ENCODE measurements around the gene RNPEPL1. TPM values are rescaled to one million over a fixed set of nuclear protein-coding genes. Genes with fewer than 3 reads are reported as not detected.

The RNPEPL1 gene
- total and polyA plus RNA-seq, 10 of the 15 experiments (the other 5 are each of a cell fraction or from before 2014, with no cell fraction given), result 0.24 to 49.5 (median 6.8) TPM

- TF ChIP-seq TCF7 (IDR thresholded peaks at IDR 0.05; ENCODE audit: borderline replicate concordance), result no peak
- TF ChIP-seq SIN3A (IDR thresholded peaks at IDR 0.05; ENCODE audit: low read depth, low read length), result no peak
- no peak for TF ChIP-seq RELA (IDR thresholded peaks at IDR 0.05; ENCODE audit: borderline replicate concordance, partially characterized antibody)
- Histone ChIP-seq H3K79me2 (ENCODE audit: control insufficient read depth, insufficient read depth, low read length) (no peaks in the 10 kb centered on the region), H3K4me3 (no peak overlapping the region), H3K27ac (ENCODE audit: control insufficient read depth, insufficient read depth) (no peak overlapping the region), H4K20me1 (ENCODE audit: control insufficient read depth, insufficient read depth) (no peaks in the 10 kb centered on the region), H3K4me1 (ENCODE audit: control insufficient read depth, insufficient read depth, low read length) (no peaks in the 10 kb centered on the region), H3K4me2 (ENCODE audit: control insufficient read depth, insufficient read depth) (no peak overlapping the region), H3K27me3 (replicated peaks in 1 of 2; ENCODE audit: control insufficient read depth in 2 of 2, insufficient read depth in 2 of 2, low read length in 1 of 2) (no peaks in the 10 kb centered on the region), H3K9me3 (replicated peaks; ENCODE audit: control insufficient read depth, insufficient read depth, low read length) (peaks cover 4% of the 10 kb centered on the region; the same call in 2 of the 3 replicates), H2AFZ (ENCODE audit: control insufficient read depth, low read depth, low read length) (no peak overlapping the region), H3K36me3 (ENCODE audit: control insufficient read depth in 2 of 2, insufficient read depth in 2 of 2, low read length in 1 of 2) (peaks cover 0 to 5% of the 10 kb centered on the region in 2 experiments; a peak in 2 of 4 replicates), H3K9ac (ENCODE audit: control insufficient read depth, insufficient read depth, low read length) (no peak overlapping the region)
- ChIA-PET RAD21 (ENCODE audit: unreplicated experiment) (no interaction called here), CTCF (no interaction called here), SMC1A (ENCODE audit: uncharacterized antibody, unreplicated experiment) (no interaction called here), POLR2A (no interaction called here)
- FAIRE-seq (no peak), DNase-seq (ENCODE audit: low read depth, low spot score) (no peak), ATAC-seq (no peak)
- in situ Hi-C loops (cut with MboI) (no loop called here), intact Hi-C loops (cut with micrococcal nuclease; ENCODE audit: unreplicated experiment) (no loop called here)
- BruUV-seq (replicated peaks), result no TSS peak
Measured at GRCh38 chr2:240539906-240540305, 28.4 kb upstream of the RNPEPL1 start.

GRCh38 chr2:240551288-240551687 lies 17.0 kb upstream of the RNPEPL1 start:
- WGBS (ENCODE audit: insufficient coverage, insufficient replicate concordance, low lambda C conversion rate, missing lambda C conversion rate), result 99% methylated on average over 4 of the region's 4 CpGs
- intact Hi-C loops (cut with micrococcal nuclease; ENCODE audit: unreplicated experiment), result no loop called here
- ChIA-PET SMC1A (ENCODE audit: uncharacterized antibody, unreplicated experiment) (interaction anchor here (0.6 to 2.3 kb wide), 7 partner anchors 12 to 104 kb away, joined by 3 to 12 read pairs (median 3); no protein-coding TSS in a partner anchor), POLR2A (interaction anchor here (0.8 to 1.7 kb wide), 3 partner anchors 13 to 34 kb away, joined by 3 to 7 read pairs (median 4); no protein-coding TSS in a partner anchor), CTCF (interaction anchor here (1.0 to 1.9 kb wide), 4 partner anchors 9 to 37 kb away, joined by 3 to 6 read pairs (median 4); partner anchors contain the start of gene DUSP28), RAD21 (ENCODE audit: unreplicated experiment) (interaction anchor here (1.7 to 2.2 kb wide), 2 partner anchors 14 to 37 kb away, joined by 5 to 17 read pairs; no protein-coding TSS in a partner anchor)
- H3K4me3 ChIP-seq, result no peak overlapping the region
- 0 out of 2 replicates have a peak overlapping the region, but pooled peaks have one; percentile 13 for H3K4me2 ChIP-seq (ENCODE audit: control insufficient read depth, insufficient read depth)
- H3K27ac ChIP-seq (ENCODE audit: control insufficient read depth, insufficient read depth), result peak overlapping the region; percentile 46
- no peak for FAIRE-seq
- no peaks in the 10 kb centered on the region; the same call in 2 of the 3 replicates for H3K9me3 ChIP-seq (replicated peaks; ENCODE audit: control insufficient read depth, insufficient read depth, low read length)
- peaks cover 15% of the 10 kb centered on the region; the same call in 1 of the 2 replicates for H3K4me1 ChIP-seq (ENCODE audit: control insufficient read depth, insufficient read depth, low read length)
- TF ChIP-seq MEF2B (IDR thresholded peaks at IDR 0.05; ENCODE audit: partially characterized antibody, poor library complexity, severe bottlenecking), result no peak
- TF ChIP-seq, protein P1, sequence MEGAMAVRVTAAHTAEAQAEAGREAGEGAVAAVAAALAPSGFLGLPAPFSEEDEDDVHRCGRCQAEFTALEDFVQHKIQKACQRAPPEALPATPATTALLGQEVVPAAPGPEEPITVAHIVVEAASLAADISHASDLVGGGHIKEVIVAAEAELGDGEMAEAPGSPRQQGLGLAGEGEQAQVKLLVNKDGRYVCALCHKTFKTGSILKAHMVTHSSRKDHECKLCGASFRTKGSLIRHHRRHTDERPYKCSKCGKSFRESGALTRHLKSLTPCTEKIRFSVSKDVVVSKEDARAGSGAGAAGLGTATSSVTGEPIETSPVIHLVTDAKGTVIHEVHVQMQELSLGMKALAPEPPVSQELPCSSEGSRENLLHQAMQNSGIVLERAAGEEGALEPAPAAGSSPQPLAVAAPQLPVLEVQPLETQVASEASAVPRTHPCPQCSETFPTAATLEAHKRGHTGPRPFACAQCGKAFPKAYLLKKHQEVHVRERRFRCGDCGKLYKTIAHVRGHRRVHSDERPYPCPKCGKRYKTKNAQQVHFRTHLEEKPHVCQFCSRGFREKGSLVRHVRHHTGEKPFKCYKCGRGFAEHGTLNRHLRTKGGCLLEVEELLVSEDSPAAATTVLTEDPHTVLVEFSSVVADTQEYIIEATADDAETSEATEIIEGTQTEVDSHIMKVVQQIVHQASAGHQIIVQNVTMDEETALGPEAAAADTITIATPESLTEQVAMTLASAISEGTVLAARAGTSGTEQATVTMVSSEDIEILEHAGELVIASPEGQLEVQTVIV (IDR thresholded peaks at IDR 0.05; ENCODE audit: borderline replicate concordance, partially characterized antibody), result no peak
- H3K36me3 ChIP-seq (ENCODE audit: control insufficient read depth in 2 of 2, insufficient read depth in 2 of 2, low read length in 1 of 2), result peaks cover 0 to 11% of the 10 kb centered on the region in 2 experiments; a peak in 1 of 4 replicates
- BruUV-seq (replicated peaks), result no TSS peak
- no peaks in the 10 kb centered on the region for H4K20me1 ChIP-seq (ENCODE audit: control insufficient read depth, insufficient read depth)
- in situ Hi-C loops (cut with MboI), result no loop called here
- H2AFZ ChIP-seq (ENCODE audit: control insufficient read depth, low read depth, low read length), result no peak overlapping the region
- no peak overlapping the region for H3K9ac ChIP-seq (ENCODE audit: control insufficient read depth, insufficient read depth, low read length)
- no peaks in the 10 kb centered on the region; the same call in none of the 2 replicates for H3K79me2 ChIP-seq (ENCODE audit: control insufficient read depth, insufficient read depth, low read length)
- no peak for DNase-seq (ENCODE audit: low read depth, low spot score)
- no peak for ATAC-seq
- no peaks in the 10 kb centered on the region for H3K27me3 ChIP-seq (replicated peaks in 1 of 2; ENCODE audit: control insufficient read depth in 2 of 2, insufficient read depth in 2 of 2, low read length in 1 of 2)

Measured in GM12878 (cell line).